ENCODE measurements around the gene MACROD1.

The MACROD1 gene

GRCh38 chr11:64107303-64107702, 58.6 kb downstream of the MACROD1 start:
- no peak for DNase-seq

GRCh38 chr11:64104632-64105031, 61.3 kb downstream of the MACROD1 start:
- DNase-seq: no peak

GRCh38 chr11:64103277-64103985, 62.5 kb downstream of the MACROD1 start:
- no peak for DNase-seq

- DNase-seq: no peak
Measured at GRCh38 chr11:64102005-64102738, 63.7 kb downstream of the MACROD1 start.

- DNase-seq: no peak
Measured at GRCh38 chr11:64101461-64101860, 64.5 kb downstream of the MACROD1 start.

- DNase-seq: no peak
Measured at GRCh38 chr11:64100782-64101353, 65.0 kb downstream of the MACROD1 start.

- DNase-seq: no peak
Measured at GRCh38 chr11:64100360-64100759, 65.6 kb downstream of the MACROD1 start.

- DNase-seq: no peak
Measured at GRCh38 chr11:64099436-64099835, 66.5 kb downstream of the MACROD1 start.

- no peak for DNase-seq
Measured at GRCh38 chr11:64098318-64098831, 67.5 kb downstream of the MACROD1 start.

GRCh38 chr11:64097468-64098317, 68.2 kb downstream of the MACROD1 start:
- DNase-seq: no peak

- no peak for DNase-seq
Measured at GRCh38 chr11:64096835-64097234, 69.1 kb downstream of the MACROD1 start.

GRCh38 chr11:64095949-64096348, 70.0 kb downstream of the MACROD1 start:
- no peak for DNase-seq

GRCh38 chr11:64095273-64095817, 70.6 kb downstream of the MACROD1 start:
- DNase-seq: no peak

GRCh38 chr11:64094463-64095260, 71.3 kb downstream of the MACROD1 start:
- DNase-seq: no peak

- DNase-seq: no peak
Measured at GRCh38 chr11:64093233-64094039, 72.5 kb downstream of the MACROD1 start.

- no peak for DNase-seq
Measured at GRCh38 chr11:64092761-64093136, 73.2 kb downstream of the MACROD1 start.

GRCh38 chr11:64092111-64092760, 73.7 kb downstream of the MACROD1 start:
- no peak for DNase-seq

- no peak for DNase-seq
Measured at GRCh38 chr11:64090806-64091516, 75.0 kb downstream of the MACROD1 start.
